Measurements from ENCODE around the gene CHGA. TPM values are rescaled to one million over a fixed set of nuclear protein-coding genes. Genes with fewer than 3 reads are reported as not detected.

The CHGA gene
- total RNA-seq, 3 donors from 2014 or later: 0.98 to 1.3 TPM; not detected in 1

- TF ChIP-seq POLR2A (IDR thresholded peaks at IDR 0.05) (no peak), POLR2AphosphoS5 (IDR thresholded peaks at IDR 0.05) (no peak)
- TF ChIP-seq, protein P1, sequence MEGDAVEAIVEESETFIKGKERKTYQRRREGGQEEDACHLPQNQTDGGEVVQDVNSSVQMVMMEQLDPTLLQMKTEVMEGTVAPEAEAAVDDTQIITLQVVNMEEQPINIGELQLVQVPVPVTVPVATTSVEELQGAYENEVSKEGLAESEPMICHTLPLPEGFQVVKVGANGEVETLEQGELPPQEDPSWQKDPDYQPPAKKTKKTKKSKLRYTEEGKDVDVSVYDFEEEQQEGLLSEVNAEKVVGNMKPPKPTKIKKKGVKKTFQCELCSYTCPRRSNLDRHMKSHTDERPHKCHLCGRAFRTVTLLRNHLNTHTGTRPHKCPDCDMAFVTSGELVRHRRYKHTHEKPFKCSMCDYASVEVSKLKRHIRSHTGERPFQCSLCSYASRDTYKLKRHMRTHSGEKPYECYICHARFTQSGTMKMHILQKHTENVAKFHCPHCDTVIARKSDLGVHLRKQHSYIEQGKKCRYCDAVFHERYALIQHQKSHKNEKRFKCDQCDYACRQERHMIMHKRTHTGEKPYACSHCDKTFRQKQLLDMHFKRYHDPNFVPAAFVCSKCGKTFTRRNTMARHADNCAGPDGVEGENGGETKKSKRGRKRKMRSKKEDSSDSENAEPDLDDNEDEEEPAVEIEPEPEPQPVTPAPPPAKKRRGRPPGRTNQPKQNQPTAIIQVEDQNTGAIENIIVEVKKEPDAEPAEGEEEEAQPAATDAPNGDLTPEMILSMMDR (IDR thresholded peaks at IDR 0.05): no peak
- Histone ChIP-seq H3K4me3 (no peak overlapping the region), H3K36me3 (no peaks in the 10 kb centered on the region), H3K9me3 (no peaks in the 10 kb centered on the region), H3K27me3 (peaks cover 0 to 26% of the 10 kb centered on the region in 2 donors), H3K4me1 (no peaks in the 10 kb centered on the region), H3K27ac (no peak overlapping the region)
- intact Hi-C loops (cut with DNase I; ENCODE audit: low total_unique reads): no loop called here
- no peak for DNase-seq (ENCODE audit: low spot score in 2 of 2)
Observed at GRCh38 chr14:92903359-92903758, 19.6 kb upstream of the CHGA start.

DNA sequence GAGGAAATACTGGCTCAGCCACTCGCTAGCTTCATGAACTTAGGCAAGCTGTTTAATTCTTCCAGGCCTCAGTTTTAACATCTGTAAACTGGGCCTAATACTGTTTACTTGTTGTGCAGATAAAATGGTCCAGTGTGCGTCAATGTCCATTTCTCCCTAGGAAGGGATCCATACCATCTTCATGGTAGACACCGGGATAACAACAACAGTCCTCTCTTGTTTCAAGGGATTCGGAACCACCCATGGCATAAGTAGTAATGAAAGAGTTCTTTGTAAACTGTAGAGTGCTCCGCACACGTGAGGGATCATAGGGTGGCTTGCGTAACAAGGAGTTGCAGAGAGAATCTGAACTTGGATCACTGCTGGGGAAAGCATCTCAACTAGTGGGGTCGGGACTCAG, 17.3 kb upstream of the CHGA start:
- DNase-seq (ENCODE audit: low spot score in 2 of 2): no peak
- Histone ChIP-seq H3K4me1 (no peaks in the 10 kb centered on the region), H3K9me3 (no peaks in the 10 kb centered on the region), H3K27me3 (peaks cover 0 to 21% of the 10 kb centered on the region in 2 donors), H3K36me3 (no peaks in the 10 kb centered on the region), H3K4me3 (no peak overlapping the region), H3K27ac (no peak overlapping the region)
- intact Hi-C loops (cut with DNase I; ENCODE audit: low total_unique reads): no loop called here
- TF ChIP-seq, protein P1 (IDR thresholded peaks at IDR 0.05): no peak
- TF ChIP-seq POLR2A (IDR thresholded peaks at IDR 0.05) (no peak), POLR2AphosphoS5 (IDR thresholded peaks at IDR 0.05) (no peak)

- TF ChIP-seq, protein P1 (IDR thresholded peaks at IDR 0.05): no peak
- TF ChIP-seq POLR2AphosphoS5 (IDR thresholded peaks at IDR 0.05) (no peak), POLR2A (IDR thresholded peaks at IDR 0.05) (no peak)
- H3K27ac ChIP-seq: no peak overlapping the region
- DNase-seq (ENCODE audit: low spot score in 2 of 2): no peak
Observed at GRCh38 chr14:92906420-92906819, 16.5 kb upstream of the CHGA start.

DNA sequence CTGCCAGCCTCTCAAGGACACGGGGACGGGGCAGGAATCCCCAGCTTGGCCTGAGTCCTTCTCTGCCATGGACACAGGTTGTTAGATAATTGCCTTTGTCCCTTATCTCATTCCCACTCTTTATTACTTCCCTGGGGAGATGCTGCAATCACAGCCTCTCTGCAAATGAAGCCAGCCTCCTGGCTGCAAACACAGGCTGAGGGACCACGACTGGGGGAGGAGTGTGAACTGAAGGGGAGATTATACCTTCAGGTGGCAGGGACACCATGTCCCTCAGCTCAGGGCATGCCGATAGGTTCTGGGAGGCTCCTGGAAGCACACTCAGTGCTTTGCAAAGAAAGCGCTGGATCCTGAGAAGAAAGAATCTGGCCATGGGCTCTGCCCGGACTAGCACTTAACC, 16.1 kb upstream of the CHGA start:
- Histone ChIP-seq H3K4me3 (no peak overlapping the region), H3K4me1 (no peaks in the 10 kb centered on the region), H3K9me3 (no peaks in the 10 kb centered on the region), H3K36me3 (no peaks in the 10 kb centered on the region), H3K27ac (no peak overlapping the region), H3K27me3 (peaks cover 0 to 21% of the 10 kb centered on the region in 2 donors)
- TF ChIP-seq, protein P1 (IDR thresholded peaks at IDR 0.05): no peak
- no peak for TF ChIP-seq POLR2AphosphoS5 (IDR thresholded peaks at IDR 0.05)
- intact Hi-C loops (cut with DNase I; ENCODE audit: low total_unique reads): no loop called here
- no peak for DNase-seq (ENCODE audit: low spot score in 2 of 2)

More at GRCh38 chr14:92906420-92906819, 16.5 kb upstream of the CHGA start:
- H3K27me3 ChIP-seq: peaks cover 0 to 21% of the 10 kb centered on the region in 2 donors
- no peak overlapping the region for H3K4me3 ChIP-seq
- H3K4me1 ChIP-seq: no peaks in the 10 kb centered on the region
- no peaks in the 10 kb centered on the region for H3K36me3 ChIP-seq
- H3K9me3 ChIP-seq: no peaks in the 10 kb centered on the region
- intact Hi-C loops (cut with DNase I; ENCODE audit: low total_unique reads): no loop called here

DNA sequence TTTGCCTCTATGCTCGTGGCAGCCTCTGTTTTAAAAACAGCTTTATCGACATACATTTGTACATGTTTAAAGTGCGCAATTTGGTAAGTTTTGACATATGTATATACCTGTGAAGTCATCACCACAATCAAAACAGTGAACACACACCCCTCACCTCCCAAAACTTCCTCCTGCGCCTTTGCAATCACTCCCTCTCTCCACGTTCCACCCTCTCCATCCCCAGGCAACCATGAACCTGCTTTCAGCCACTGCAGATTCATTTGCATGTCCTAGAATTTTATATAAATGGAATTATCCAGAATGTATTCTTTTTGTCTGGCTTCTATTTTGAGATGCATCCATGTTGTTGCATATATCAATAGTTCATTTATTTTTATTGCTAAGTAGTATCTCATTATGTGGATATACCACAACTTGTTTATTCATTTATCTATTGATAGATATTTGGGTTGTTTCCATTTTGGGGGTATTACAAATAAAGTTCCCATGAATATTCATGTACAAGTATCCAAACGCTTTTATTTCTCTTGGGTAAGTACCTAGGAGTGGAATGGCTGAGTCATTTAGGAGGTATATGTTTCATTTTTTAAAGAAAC, 15.5 kb upstream of the CHGA start:
- intact Hi-C loops (cut with DNase I; ENCODE audit: low total_unique reads): no loop called here
- no peak for TF ChIP-seq POLR2A (IDR thresholded peaks at IDR 0.05)
- no peak for TF ChIP-seq POLR2AphosphoS5 (IDR thresholded peaks at IDR 0.05)
- TF ChIP-seq, protein P1 (IDR thresholded peaks at IDR 0.05): no peak
- no peak for DNase-seq (ENCODE audit: low spot score in 2 of 2)
- H3K27ac ChIP-seq: no peak overlapping the region
- no peaks in the 10 kb centered on the region for H3K9me3 ChIP-seq
- H3K4me1 ChIP-seq: no peaks in the 10 kb centered on the region
- H3K27me3 ChIP-seq: peaks cover 0 to 17% of the 10 kb centered on the region in 2 donors
- no peaks in the 10 kb centered on the region for H3K36me3 ChIP-seq
- H3K4me3 ChIP-seq: no peak overlapping the region

All from breast epithelium (tissue), 4 donors.